Heart left ventricle (tissue), 16 donors: ENCODE measurements around the gene NELL1. TPM values are rescaled to one million over a fixed set of nuclear protein-coding genes. Genes with fewer than 3 reads are reported as not detected.

ENCODE experiments used
- ATAC-seq, 4 donors: fragments of 200-7000 bp; cut with Tn5 transposase; one replicate each; pipeline ENCODE4 v1.9.1; 2020 to 2022; ENCODE audit warnings: moderate library complexity in 4 of 4, mild to moderate bottlenecking in 3 of 4, moderate number of reproducible peaks in 1 of 4
- DNase-seq, 5 donors: peaks; one replicate each; pipeline ENCODE4 v3.0.0-alpha.2; 2020
- H3K27ac ChIP-seq, 12 donors: fragments of 200-600 bp; sonication (generic) in 4 of 12; one replicate each; pipeline versions ENCODE4 v1.5.0 to v1.8.0; 2016 to 2022; ENCODE audit warnings: mild to moderate bottlenecking in 2 of 12
- H3K27me3 ChIP-seq, 9 donors: fragments of 200-600 bp; sonication (generic) in 2 of 9; one replicate each; pipeline versions ENCODE4 v1.5.1 to v1.8.0; 2016 to 2022; ENCODE audit warnings: mild to moderate bottlenecking in 3 of 9
- H3K36me3 ChIP-seq, 9 donors: fragments of 200-600 bp; sonication (generic) in 2 of 9; one replicate each; pipeline versions ENCODE4 v1.5.0 to v1.8.0; 2018 to 2022; ENCODE audit warnings: mild to moderate bottlenecking in 2 of 9
- H3K4me1 ChIP-seq, 12 donors: fragments of 200-600 bp; sonication (generic) in 4 of 12; one replicate each; pipeline versions ENCODE4 v1.5.0 to v1.8.0; 2016 to 2022; ENCODE audit warnings: mild to moderate bottlenecking in 3 of 12
- H3K4me3 ChIP-seq, 12 donors: fragments of 200-600 bp; sonication (generic) in 4 of 12; one replicate each; pipeline versions ENCODE4 v1.5.0 to v1.8.0; 2017 to 2022; ENCODE audit warnings: mild to moderate bottlenecking in 9 of 12, moderate library complexity in 4 of 12
- H3K9me3 ChIP-seq, 12 donors: fragments of 200-600 bp; sonication (generic) in 4 of 12; one replicate each; pipeline versions ENCODE4 v1.5.0 to v1.8.0; 2016 to 2022; ENCODE audit warnings: mild to moderate bottlenecking in 1 of 12
- POLR2A ChIP-seq, 2 donors: fragments of 450-650 bp; IDR thresholded peaks; one replicate each; pipeline ENCODE4 v1.6.1; 2017; ENCODE audit warnings: antibody characterized with exemption in 2 of 2, mild to moderate bottlenecking in 2 of 2, moderate library complexity in 2 of 2
- WGBS, 4 donors: extraction: QIAGEN DNeasy Blood & Tissue Kit in 2 of 4; methylation state at CpG; one replicate each; pipeline versions ENCODE4 v1.1.5 to v1.1.7; 2013 to 2018; 5-methylcytosine and 5-hydroxymethylcytosine counted together
- intact Hi-C, 10 donors: fragments of 100-400 bp; cut with DNase I; formaldehyde crosslinking; loops; one replicate each; pipeline versions ENCODE4 v1.11.1 to v1.14.2; 2022
- polyA plus RNA-seq, 2 donors: library from polyadenylated mRNA; stranded (reverse); fragments of 200-250 nt; gene quantifications; one replicate each; pipeline ENCODE4 v1.2.3, GENCODE V29; 2013
- total RNA-seq, 9 donors: library from RNA; depleted of rRNA in 2 of 9; stranded (reverse); fragments of >200 nt in 2 of 9; fragmentation: NEBNext Ultra II Directional in 3 of 9; extraction: Animal tissue kit (Norgen Biotek cat#: 25700) in 3 of 9; gene quantifications; one replicate each; pipeline versions ENCODE4 v1.1.0 to v1.2.4, GENCODE V29; 2016 to 2023
- TF ChIP-seq, protein P1 (sequence below), 12 donors: fragments of 200-600 bp; sonication (generic) in 4 of 12; IDR thresholded peaks; one replicate each; pipeline versions ENCODE4 v1.5.0 to v1.8.0; 2018 to 2022; ENCODE audit warnings: antibody characterized with exemption in 12 of 12, mild to moderate bottlenecking in 5 of 12
- donor health status: ischemic (EF 13 %, LVEDD 7.1; RV severe dilation, severe dysfunction).
- donor health status: healthy with polysubstance abuse.
- donor health status: DM: no; HTN: yes; CAD: no.
- donor health status: DM: no; HTN: no; CAD: no.
- donor health status: ischemic (EF 25% LVEDD 6.9; RV normal size, moderate dysfunction).
- donor health status: ischemic (EF 25% LVEDD 5.7; RV mildly dilated, moderate dysfunction).
- donor health status: healthy.
- donor health status: DM: yes; HTN: yes; CAD: no.
- donor health status: ischemic (EF 35%, LVEDD 5.7; RV mildly dilated, moderate dysfunction).
- donor health status: nonischemic (EF 11% LVEDD 7.7; RV severe dilation, severe dysfunction).
- donor health status: DM: yes; HTN: yes; CAD: no.
- donor health status: PGD.
- donor health status: ischemic (EF 29% LVEDD 5.4; RV normal size, mild dysfunction).
- donor health status: nonischemic (EF 23%, LVEDD 6.1; RV moderate dilation, normal function).

Gene NELL1
- total and polyA plus RNA-seq, 11 donors: 1.6 TPM; not detected in 10

- no peak overlapping the region for H3K27ac ChIP-seq
- no peaks in the 10 kb centered on the region for H3K4me1 ChIP-seq
- TF ChIP-seq, protein P1, sequence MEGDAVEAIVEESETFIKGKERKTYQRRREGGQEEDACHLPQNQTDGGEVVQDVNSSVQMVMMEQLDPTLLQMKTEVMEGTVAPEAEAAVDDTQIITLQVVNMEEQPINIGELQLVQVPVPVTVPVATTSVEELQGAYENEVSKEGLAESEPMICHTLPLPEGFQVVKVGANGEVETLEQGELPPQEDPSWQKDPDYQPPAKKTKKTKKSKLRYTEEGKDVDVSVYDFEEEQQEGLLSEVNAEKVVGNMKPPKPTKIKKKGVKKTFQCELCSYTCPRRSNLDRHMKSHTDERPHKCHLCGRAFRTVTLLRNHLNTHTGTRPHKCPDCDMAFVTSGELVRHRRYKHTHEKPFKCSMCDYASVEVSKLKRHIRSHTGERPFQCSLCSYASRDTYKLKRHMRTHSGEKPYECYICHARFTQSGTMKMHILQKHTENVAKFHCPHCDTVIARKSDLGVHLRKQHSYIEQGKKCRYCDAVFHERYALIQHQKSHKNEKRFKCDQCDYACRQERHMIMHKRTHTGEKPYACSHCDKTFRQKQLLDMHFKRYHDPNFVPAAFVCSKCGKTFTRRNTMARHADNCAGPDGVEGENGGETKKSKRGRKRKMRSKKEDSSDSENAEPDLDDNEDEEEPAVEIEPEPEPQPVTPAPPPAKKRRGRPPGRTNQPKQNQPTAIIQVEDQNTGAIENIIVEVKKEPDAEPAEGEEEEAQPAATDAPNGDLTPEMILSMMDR (IDR thresholded peaks at IDR 0.05): no peak
- TF ChIP-seq POLR2A (IDR thresholded peaks at IDR 0.05): no peak
- no peaks in the 10 kb centered on the region for H3K36me3 ChIP-seq
- ATAC-seq (peak in 2 of 4 donors; percentile 55 to 79), DNase-seq (no peak)
- 55 to 61% (median 57%) methylated on average over 3 of the region's 3 CpGs for WGBS, 4 donors
- H3K9me3 ChIP-seq: no peaks in the 10 kb centered on the region
- no peak overlapping the region for H3K4me3 ChIP-seq
- no peaks in the 10 kb centered on the region for H3K27me3 ChIP-seq
- intact Hi-C loops: no loop called here
These were observed 946.6 kb downstream of the NELL1 start for GRCh38 chr11:21615955-21616371.

- intact Hi-C loops: no loop called here
- Histone ChIP-seq H3K27ac (no peak overlapping the region), H3K4me3 (no peak overlapping the region), H3K4me1 (peaks cover 0 to 5% (median 0%) of the 10 kb centered on the region in 12 donors), H3K36me3 (no peaks in the 10 kb centered on the region), H3K27me3 (no peaks in the 10 kb centered on the region), H3K9me3 (no peaks in the 10 kb centered on the region)
- WGBS, 4 donors: 55 to 74% (median 62%) methylated on average over 1 of the region's 1 CpG
- TF ChIP-seq POLR2A (IDR thresholded peaks at IDR 0.05): no peak
- TF ChIP-seq, protein P1 (IDR thresholded peaks at IDR 0.05): no peak
- DNase-seq (no peak), ATAC-seq (no peak)
These were observed 953.2 kb downstream of the NELL1 start for GRCh38 chr11:21622566-21622965.

GRCh38 chr11:21622995-21623394 lies 953.6 kb downstream of the NELL1 start:
- Histone ChIP-seq H3K36me3 (no peaks in the 10 kb centered on the region), H3K27ac (no peak overlapping the region), H3K27me3 (no peaks in the 10 kb centered on the region), H3K4me1 (peaks cover 0 to 5% (median 0%) of the 10 kb centered on the region in 12 donors), H3K4me3 (no peak overlapping the region), H3K9me3 (no peaks in the 10 kb centered on the region)
- DNase-seq (no peak), ATAC-seq (peak in 3 of 4 donors; percentile 68 to 84 (median 81))
- intact Hi-C loops: no loop called here
- WGBS, 4 donors: 54 to 72% (median 62%) methylated on average over 3 of the region's 3 CpGs
- TF ChIP-seq, protein P1 (IDR thresholded peaks at IDR 0.05): no peak
- TF ChIP-seq POLR2A (IDR thresholded peaks at IDR 0.05): no peak

Other genes with a start within 250 kb of the NELL1 start
- gene SLC6A5, start 70.0 kb upstream of the NELL1 start, total RNA-seq: not detected
- gene SLC6A5, start 70.0 kb upstream of the NELL1 start, polyA plus RNA-seq: not detected